HG02610 (cell line): Measurements from ENCODE around the gene SEMA3F.
A peak's percentile ranks its signal among the peaks of the same experiment; 100 is the strongest.

Experiments
- ATAC-seq: cut with Tn5 transposase; IDR thresholded peaks from one replicate; pipeline ENCODE4 v1.9.1; 2021; ENCODE audit warnings: mild to moderate bottlenecking, moderate library complexity; ENCODE audit not compliant: unreplicated experiment

The SEMA3F gene

DNA sequence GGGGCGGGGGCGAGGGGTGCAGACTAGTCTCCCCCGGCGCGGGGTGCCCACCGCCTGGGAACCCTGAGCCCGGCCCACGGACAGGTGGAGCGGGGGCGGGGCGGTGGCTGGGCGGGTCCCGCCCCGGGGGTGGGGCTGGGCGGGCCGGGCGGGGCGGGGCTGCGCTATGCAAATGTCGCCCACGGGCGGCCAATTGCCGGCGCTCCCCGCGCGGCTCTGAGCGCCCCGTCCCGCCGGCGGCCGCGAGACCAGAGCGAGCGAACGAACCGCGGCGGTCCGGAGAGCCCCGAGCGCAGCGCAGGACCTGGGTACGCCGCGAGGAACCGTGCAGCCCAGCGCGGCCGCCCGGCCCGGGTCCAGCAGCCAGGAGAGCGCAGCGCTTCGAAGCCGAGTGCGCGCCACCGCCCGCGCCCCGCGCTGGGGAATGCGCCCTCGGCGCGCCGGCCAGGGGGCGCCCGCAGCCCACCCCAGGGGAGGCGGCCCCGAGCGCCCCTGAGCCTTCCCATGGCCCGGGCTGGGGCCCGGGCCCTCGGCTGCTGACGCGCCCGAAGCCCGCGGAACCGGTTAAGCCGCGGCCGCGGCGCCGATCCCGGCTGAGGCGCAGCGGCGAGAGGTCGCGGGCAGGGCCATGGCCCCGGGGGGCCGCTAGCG, at the start of gene SEMA3F:
Gene SEMA3F, plus strand, starts transcription at position 485 of the 651 bp plus-strand sequence. CDS start 4,299 bp downstream, outside the sequence.
- ATAC-seq = peak; percentile 58

DNA sequence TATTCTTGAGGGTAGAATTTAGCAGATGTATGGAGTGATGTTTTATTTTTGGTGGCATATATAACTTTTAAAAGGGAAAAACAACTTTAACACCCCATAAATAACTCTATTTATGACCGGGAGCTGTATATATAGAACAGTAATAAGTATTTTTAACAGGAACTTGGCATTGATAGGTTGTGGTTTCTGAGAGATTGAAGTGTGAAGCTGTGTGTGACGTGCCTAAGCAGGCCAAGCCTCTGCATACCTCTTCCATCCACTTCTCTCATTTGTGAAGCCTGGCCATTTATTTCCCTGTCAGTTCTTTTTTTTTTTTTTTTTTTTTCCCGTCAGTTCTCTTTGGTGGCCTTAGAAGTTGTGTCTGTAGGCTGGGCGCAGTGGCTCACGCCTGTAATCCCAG, 43.4 kb upstream of the SEMA3F start:
- no peak for ATAC-seq

DNA sequence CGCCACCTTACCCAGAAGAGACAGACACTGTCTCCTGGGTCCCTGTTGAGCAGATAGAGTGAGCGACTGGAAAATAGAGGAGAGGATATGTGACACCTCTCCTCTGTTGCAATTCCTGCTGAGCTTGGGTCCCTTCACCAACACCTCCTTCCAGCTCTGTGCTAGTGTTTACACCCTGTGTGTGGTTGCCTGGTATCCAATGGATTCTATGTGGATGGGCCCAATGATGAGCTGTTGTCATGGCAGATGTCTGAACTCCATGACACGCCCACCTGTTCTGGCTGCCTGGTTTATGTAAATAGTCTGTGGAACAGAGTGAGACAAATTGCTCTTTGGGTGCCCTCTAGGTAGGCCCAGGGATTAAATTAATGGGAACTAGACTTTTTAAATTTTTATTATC, 42.7 kb upstream of the SEMA3F start:
- no peak for ATAC-seq

DNA sequence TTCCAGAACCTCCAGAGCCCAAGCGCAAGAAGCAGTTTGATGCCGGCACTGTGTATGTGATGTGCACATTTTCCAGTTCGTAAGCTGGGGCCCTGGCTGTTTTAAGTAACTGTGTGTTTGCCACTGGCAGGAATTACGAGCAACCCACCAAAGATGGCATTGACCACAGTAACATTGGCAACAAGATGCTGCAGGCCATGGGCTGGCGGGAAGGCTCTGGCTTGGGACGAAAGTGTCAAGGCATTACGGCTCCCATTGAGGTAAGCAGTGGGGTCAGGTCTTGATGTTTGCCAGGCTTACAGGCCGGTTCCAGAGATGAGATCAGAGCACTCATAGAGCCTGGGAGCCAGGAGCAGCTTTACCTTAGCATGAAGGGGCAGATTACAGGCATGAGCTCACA, 38.0 kb upstream of the SEMA3F start:
- no peak for ATAC-seq

DNA sequence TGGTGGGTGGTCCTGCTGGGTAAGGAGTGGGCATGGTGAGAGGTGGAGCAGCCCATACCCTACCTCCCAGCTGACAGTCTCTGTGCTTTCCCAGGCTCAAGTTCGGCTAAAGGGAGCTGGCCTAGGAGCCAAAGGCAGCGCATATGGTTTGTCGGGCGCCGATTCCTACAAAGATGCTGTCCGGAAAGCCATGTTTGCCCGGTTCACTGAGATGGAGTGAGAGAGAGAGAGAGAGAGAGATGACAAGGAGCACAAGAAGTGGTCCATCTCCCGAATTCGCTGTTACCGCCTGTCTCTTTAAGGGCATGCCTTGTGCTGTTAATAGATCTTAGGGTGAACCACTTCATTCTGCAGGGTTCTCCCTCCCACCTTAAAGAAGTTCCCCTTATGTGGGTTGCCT, 36.9 kb upstream of the SEMA3F start:
- no peak for ATAC-seq

DNA sequence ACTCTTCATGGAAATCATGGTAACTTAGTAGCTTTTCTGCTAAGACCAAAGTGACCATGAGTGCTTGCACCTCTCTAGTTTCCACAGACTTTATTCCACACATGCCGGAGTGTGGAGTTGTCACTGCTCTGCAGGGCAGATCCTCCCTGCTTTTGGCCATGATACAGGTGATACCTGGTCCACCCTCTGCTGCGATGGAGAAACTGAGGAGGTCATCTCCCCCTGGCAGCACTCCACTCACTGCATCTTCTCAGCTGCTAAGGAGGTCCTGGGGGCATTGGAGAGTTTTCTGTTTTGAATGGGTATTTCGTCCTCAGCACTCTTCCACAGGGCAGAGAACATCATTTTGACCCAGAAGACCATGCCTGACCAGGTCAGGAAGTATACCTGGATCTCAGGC, 35.3 kb upstream of the SEMA3F start:
- no peak for ATAC-seq

DNA sequence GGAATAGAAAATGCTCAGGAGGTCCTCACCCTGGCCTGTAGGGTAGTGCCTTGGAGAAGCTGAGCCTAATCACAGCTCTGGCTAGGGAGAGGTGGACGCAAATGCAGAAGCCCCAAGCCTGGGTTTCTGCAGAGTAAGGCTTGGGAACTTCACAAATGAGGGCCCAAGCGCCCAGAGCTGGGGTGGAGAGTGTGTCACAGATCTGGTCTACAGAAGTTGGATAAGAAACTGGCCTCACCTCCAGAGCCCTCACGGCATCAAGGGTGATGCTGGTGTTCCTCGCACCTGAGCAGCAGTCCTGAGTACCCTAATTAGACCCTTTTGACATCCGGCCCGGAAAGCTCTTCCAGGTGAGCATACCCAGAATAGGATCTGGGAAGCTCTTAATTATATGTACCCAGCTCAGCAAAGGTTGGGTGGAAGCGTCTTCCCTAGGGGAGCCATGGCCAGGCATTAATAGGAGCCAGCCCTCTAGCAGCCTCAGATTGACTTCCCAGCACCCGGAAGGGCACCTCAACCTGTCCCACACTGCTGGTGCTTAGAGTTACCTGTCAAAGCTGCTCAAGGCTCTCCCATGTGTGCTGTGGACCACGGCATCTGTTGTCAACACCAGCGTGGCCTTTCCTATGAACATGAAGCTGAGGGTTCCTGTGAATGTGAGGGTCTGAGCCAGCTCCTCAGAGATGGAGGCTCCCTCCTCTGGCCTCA, 34.6 kb upstream of the SEMA3F start:
- ATAC-seq = no peak

DNA sequence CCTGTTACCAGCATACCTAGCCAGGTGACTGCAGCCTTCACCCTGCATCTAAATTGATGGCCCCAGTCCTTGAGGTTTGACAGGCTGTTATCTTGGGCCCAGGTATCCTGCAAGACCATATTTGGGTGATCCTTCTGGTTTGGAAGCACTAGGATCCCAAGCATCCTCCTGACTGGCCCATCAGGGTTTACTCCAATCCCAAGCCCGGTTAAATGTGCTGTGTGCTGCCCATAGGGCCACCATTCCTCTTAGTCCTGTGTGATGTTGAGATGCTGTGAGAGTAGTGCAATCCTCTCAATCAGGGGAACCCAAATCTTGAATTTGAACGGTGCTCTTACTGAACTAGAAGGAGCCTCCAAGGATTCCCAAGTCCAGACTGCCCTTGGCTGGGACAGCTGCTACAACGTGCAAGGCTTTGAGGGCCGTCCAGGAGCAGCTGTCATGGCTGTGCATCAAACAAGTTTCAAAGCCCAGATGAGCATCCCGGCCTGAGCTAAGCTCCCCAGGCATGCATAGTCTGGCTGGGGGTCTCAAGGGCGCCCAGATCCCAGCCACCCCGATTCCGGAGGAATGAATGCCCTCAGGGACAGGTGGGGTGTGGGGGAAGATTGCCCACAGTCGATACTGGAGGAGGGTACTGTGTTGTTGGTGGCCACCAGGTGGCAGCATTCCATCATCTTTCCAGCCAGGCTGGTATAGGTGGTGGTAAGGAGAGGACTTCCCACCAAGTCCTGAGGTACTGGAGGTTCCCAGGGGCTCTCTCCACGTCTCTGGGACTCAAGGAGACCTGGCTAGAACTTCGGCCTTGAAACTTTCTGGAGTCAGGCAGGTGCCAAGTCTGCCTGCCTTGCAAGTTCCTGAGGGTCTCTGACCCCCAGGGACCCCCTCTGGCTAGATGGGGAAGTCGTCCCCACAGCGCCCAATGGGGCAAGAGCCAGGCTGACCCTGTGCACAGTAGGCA, 33.8 kb upstream of the SEMA3F start:
- ATAC-seq = peak; percentile 44

DNA sequence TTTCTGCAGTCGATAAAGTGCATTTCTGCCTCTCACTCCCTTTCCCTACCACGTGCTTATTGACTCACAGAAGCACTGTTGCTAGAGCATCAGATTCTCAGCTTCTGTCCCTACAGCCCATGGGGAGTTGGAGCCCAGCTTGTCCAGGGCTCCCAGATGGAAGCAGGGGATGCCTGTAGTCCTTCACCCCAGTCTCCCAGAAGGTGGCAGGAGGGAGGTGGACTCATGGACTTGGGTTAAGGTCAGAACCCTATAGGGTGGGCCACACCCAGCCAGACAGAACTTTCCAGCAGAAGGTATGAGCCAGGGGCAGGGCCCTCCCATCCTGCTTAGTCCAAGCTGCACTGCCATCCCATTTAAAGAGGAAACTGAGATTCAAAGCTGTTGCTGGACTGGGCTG, 33.1 kb upstream of the SEMA3F start:
- no peak for ATAC-seq

DNA sequence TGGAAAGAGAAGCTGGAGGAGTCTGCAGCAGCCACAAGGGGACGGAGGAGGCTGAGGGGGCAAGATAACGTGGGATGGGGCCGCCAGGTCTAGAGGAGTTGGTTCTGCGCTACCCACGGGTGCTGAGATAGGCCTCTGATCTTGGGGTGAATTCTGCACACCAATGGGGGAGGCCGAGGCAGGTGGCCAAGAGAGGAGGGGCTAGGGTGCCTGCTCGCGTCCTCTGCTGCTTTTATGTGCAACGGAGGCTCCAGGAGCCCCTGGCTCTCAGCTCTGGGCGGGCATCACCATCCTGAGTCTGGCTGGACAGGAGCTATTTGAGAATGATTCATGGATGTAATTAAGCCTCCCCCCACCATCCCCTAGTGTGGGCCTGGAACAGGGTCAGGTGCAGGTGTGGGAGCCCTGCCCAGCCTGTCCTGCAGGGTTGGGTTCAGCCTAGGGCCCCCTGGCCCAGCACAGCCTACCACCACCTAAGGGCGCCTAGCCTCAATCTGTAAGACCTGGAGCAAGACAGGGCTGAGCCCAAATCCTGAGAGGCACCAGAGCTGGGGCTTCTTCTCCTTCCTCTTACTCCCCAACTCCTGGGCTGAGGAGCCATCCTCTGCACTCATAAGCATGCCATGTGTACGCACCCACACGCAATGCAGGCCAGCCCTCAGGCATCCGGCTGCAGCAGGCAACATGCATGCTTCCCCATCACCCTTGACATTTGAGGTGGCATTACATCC, 32.3 kb upstream of the SEMA3F start:
- ATAC-seq = no peak

DNA sequence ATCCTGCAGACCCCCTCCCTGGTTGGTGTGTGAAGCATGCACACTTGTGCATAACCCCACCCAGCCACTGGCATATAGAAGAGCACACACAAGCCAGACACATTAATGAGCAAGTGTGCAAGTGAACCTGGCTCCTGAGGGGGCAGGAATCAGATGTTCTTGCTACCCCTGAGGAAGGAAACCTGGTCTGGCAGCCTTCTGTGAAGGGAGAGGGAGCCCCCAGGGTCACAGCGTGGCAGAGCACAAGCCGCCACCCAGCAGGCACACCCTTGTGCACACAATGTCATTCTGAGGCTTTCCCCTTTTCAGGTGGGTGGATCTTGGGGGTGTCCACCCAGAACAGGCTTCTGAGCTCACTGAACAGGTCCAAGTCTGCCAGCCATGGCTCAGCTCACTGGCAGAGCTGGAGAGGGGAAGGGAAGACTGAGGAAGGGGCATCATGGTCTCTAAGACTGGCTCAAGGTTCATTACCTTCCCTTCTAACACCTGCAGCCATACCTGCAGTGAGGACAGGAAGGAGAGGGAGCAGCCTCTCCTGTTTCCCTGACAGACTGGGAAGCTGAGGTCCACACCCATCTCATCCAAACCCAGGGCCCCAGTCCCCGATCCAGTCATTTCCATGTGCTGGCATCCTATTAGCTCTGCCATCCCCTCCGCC, 31.6 kb upstream of the SEMA3F start:
- ATAC-seq = no peak

DNA sequence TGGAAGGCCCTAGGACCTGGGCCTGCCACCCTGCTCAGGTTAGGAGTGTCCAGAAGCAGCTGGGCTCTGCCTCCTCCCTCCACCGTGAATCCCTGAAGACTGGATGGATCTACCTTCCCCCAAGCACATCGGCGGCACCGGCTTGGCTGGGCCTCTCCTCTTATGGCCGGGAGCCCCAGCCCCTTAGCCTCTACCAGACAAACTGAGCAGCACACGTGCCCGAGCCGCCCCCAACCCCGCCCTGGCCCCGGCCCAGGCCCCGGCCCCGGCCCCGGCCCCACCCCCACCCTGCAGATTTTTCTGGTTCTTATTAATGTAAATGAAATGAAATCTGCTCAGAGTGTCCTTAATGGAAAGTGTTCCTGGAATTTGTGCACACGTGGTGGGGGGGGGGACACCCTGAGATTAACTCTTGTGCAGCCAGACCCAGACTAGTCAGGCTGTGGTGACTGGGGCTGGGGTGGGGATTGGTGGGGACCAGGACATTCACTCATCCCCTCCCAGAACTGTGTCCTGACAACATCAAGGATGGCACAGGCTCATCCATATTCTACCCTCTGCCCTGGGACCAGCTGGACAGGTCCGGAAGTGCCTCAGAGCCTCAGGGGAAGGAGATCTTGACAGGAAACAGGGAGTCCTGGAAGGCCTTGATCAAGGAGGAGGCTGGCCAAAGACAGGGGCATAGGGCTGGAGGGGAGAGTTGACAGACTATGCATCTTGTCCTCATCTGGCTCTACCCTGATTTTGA, 30.9 kb upstream of the SEMA3F start:
- ATAC-seq = no peak

DNA sequence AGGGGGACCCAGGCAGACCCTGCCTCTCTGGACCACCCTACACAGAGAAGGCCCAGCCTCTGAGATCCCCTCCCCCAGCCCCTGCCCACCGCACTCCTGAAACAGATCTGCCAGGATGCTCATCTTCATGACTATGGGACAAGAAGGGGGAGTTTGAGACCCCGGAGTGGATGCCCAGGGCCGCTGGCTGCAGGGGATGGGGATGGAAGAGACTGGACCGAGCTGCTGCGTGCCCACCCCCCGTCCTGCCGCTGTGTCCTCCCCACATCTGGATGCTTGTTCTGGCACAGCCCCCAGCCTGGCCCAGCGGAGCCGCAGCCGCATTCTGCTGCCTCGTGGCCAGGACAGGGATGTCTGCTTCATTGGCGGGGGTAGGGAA, 30.3 kb upstream of the SEMA3F start:
- ATAC-seq = no peak

DNA sequence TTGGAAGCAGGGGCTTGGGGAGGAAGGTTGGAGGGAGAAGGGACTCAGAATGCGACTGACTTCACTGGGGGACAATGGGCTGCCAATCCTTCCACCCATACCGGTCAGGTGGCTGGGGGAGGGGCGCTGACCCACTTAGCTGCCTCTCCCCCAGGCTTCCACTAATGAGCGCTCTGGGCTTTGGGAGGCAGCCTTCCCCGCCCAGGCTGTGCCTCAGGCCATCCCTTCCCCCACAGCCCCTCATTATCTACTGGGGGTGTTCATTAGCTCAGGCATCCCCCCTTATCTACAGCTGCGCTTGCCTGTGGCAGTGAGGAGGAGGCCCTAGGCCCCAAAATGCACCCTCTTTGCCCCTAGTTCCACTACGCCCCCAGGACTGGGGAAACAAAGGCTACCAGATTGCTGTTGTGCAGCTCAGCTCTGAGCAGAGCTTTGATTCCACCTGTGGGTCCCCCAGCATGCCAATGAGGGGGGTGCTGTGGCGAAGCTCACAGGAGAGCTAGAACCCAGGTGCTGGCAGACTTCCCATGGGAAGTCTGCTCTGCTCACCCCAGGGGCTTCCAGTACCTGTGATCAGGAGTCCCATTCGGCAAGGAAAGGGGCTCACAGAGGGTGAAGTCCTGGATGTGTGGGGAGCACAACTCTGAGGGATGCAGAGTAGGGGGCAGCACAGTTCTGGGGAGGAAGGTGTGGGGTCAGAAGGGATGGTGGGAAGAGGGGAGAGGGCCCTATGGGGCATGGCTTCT, 29.4 kb upstream of the SEMA3F start:
- no peak for ATAC-seq

DNA sequence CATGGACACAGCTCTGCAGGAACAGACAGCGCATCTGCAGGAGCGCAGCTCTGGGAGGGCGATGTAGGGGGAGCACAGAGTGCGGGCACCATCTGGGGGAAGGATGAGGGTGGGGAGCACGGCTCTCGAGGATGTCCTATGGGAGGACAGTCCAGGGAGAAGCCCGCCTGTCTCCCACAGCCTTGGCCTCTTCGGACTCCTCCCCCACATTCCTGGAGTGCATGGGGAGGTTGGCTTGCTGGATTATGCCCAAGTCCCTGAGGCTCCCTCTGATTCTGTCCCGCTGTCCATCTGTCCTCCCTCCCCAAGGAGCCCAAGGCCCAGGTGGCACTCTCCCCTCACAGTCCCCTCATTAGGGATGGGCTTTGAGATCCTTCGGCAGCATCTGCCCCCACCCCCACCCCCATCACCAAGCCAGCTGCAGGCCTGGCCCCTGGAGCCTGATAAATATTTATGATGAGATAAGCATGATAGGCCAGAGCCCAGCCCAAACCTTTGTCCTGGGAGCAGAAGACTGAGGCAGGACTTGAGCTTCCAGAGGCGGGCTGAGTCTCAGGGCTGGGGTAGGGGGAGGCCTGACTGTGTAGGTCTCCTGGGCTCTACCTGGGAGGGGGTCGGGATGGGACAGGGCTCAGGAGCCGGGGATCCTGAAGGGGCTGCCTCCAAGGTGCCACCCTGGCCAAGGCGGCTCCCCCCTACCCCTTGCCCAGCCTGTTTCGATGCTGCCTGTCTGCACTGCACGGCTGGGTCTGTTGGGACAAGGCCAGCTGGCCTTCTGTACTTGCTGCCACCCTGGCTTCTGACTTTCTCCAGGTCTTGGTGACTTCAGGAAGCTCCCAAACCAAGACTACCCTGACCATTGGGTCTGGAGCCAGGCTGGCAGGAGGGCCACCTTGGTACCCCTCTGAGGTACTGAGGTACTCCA, 28.6 kb upstream of the SEMA3F start:
- no peak for ATAC-seq

DNA sequence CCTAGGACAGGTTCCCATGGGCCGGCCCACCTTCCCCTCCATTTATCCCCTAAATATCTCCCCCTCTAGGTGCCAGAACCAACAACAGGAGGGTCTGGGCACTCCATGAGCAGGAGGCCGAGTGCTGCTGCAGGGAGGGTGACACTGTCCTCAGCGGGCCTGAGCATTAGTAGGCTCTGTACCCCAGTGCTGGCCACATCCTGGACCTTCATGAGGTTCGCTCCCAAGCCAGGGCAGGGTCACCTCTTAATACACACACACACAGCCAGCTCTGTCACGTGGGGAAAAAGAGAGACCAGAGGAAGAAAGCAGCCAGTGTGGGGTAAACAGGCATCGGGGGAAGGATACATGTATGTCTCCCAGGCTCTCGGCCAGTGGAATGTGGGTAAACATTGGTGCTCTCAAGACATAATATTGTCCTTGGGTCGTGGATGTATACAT, 27.9 kb upstream of the SEMA3F start:
- no peak for ATAC-seq

DNA sequence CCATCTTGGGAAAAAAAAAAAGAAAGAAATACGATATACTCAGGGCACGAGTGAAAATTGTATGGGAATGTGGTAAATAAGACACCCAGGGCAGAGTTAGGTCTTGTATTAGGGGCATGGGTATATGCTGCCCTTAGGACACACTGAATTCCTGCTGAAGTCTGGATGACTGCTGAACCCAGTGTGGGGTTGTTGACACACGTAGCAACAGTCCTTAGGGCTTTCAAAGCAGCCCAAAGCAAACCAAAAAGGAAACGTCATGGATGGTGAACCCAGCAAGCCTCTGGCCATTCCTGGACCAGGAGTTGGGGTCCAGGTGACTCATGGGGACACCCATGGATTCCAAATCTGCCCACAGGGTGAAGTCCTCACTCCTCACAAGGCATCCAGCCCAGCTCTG, 27.1 kb upstream of the SEMA3F start:
- no peak for ATAC-seq

DNA sequence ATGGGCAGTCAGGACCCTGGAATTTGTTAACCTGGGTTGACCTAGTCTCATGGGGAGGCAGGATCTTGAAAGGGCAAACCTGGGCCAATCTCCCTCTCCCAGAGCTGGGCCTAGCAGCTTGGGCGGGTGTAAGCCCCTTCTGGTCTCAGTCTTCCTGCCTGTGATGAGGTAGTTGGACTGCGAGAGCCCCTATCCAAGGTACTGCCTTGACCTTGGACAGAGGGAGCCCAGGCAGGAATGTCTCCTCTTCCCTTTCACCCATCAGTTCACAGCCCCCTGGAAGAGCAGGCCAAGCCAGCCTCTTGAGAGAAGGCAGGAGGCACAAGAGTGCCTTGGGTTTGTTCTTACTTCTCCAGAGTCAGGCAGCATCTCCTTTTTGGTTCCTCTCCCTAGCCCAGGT, 24.7 kb upstream of the SEMA3F start:
- no peak for ATAC-seq
